BJ (cell line): ENCODE data around the gene KRI1. TPM values are rescaled to one million over a fixed set of nuclear protein-coding genes. Genes with fewer than 3 reads are reported as not detected.

Experiments used
- CTCF ChIA-PET: fragments of 350-600 bp; formaldehyde crosslinking; extraction: SDS; loops from one replicate; lab custom pipeline; 2021; ENCODE audit warnings: antibody characterized with exemption, inconsistent platforms; lab: Yijun Ruan, JAX
- POLR2A ChIA-PET: fragments of 300-600 bp; sonication (Branson Sonifier 250); formaldehyde crosslinking; extraction: SDS; loops from one replicate; lab custom pipeline; 2021; ENCODE audit warnings: antibody characterized with exemption; lab: Charles Lee
- DNase-seq: peaks from one replicate; pipeline ENCODE4 v3.0.0-alpha.2; 2011; ENCODE audit warnings: low read depth
- H3K27me3 ChIP-seq: 2 replicates; pipeline ENCODE4 v1.6.0; 2011; ENCODE audit warnings: low read length; ENCODE audit not compliant: control insufficient read depth, insufficient read depth
- H3K36me3 ChIP-seq: 2 replicates; pipeline ENCODE4 v1.5.1; 2011; ENCODE audit warnings: low read length; ENCODE audit not compliant: control insufficient read depth, insufficient read depth
- H3K4me3 ChIP-seq: 2 replicates; pipeline ENCODE4 v1.5.1; 2011; ENCODE audit warnings: low read depth, mild to moderate bottlenecking, control low read depth, low read length
- polyA plus RNA-seq: library from polyadenylated mRNA; depleted of rRNA; stranded (reverse); fragments of >200 nt; gene quantifications from 2 replicates; pipeline ENCODE4 v1.2.3, GENCODE V29; 2011
- TF ChIP-seq, protein P1 (sequence below): IDR thresholded peaks from 2 replicates; pipeline ENCODE4 v1.5.1; 2011; ENCODE audit warnings: low read depth, mild to moderate bottlenecking, control low read depth, inconsistent platforms, low read length, moderate library complexity; ENCODE audit not compliant: insufficient read depth

Gene KRI1
- polyA plus RNA-seq, 1 experiment: 10.0 TPM

DNA sequence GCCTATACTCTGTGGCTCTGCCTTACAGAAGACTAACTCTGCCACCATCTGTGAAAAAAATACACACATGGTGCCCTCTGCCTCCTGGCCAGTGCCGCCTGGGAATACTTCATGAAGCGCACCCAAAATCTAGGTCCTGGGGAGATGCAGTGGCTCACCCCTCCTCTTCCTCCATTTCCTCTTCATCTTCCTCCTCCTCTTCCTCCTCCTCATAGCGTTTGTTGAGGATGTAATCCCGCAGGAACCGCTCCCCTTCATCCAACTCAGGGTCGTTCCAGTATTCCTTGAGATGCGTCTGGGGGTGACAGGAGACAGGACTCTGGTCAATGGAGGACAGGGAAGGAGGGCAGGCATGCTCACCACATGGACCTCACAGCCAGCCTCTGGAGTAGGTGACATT lies 5.7 kb downstream of the KRI1 start:
- POLR2A ChIA-PET: no interaction called here
- H3K4me3 ChIP-seq: no peak overlapping the region
- H3K36me3 ChIP-seq: peaks cover 21% of the 10 kb centered on the region
- TF ChIP-seq, protein P1, sequence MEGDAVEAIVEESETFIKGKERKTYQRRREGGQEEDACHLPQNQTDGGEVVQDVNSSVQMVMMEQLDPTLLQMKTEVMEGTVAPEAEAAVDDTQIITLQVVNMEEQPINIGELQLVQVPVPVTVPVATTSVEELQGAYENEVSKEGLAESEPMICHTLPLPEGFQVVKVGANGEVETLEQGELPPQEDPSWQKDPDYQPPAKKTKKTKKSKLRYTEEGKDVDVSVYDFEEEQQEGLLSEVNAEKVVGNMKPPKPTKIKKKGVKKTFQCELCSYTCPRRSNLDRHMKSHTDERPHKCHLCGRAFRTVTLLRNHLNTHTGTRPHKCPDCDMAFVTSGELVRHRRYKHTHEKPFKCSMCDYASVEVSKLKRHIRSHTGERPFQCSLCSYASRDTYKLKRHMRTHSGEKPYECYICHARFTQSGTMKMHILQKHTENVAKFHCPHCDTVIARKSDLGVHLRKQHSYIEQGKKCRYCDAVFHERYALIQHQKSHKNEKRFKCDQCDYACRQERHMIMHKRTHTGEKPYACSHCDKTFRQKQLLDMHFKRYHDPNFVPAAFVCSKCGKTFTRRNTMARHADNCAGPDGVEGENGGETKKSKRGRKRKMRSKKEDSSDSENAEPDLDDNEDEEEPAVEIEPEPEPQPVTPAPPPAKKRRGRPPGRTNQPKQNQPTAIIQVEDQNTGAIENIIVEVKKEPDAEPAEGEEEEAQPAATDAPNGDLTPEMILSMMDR: no peak
- CTCF ChIA-PET: no interaction called here
- H3K27me3 ChIP-seq: no peaks in the 10 kb centered on the region
- no peak for DNase-seq

DNA sequence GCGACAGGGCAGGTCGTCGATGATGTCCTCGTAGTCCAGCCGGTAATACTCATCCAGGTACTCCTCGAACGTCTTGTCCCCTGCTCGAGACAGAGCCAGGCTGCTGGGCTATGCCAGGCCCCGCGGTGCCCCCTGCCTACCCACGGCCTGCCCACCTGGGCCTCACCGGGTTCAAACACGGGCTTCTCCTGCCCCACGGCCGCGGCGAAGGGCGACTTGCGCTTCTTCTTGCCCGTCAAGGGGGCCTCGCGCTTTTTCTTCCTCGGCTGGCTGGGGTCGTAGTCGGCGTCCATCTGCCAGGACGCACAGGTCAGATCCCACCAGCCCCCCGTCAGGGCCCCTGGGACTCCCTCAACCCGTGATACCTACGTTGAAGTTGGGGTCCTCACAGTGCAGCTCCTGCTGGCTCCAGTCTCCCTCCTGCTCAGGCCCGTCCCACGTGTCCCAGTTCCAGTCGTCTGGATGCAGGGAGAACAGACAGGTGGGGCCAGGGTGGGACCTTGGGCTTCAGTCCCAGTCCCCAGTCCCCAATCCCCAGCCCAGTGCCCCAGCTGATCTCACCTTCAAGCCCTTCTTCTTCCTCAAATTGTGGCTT lies 8.1 kb downstream of the KRI1 start:
- TF ChIP-seq, protein P1: no peak
- no peak for DNase-seq
- CTCF ChIA-PET: no interaction called here
- POLR2A ChIA-PET: no interaction called here
- Histone ChIP-seq H3K4me3 (no peak overlapping the region), H3K27me3 (no peaks in the 10 kb centered on the region), H3K36me3 (peaks cover 37% of the 10 kb centered on the region)

DNA sequence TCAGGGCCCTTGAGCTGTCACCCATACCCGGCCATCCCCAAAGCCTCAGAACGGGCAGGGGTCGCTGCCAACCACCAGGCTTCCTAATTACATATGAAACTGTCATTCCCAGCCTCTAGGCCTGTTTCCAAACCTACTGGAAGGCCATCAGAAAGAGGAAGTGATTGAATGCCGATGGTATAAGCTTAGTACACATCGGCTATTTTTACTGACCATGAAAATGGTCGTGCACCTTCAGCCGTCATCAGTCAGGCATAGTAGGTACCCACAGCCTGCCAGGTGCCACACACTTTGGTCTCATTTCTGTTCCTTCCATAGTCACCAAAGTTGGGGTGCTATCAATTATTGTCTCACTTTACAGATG lies 10.2 kb downstream of the KRI1 start:
- CTCF ChIA-PET: interaction anchor here (1.2 to 1.5 kb wide), 3 partner anchors 11 to 72 kb away, joined by 3 to 4 read pairs (median 4); partner anchors contain the start of gene KRI1
- POLR2A ChIA-PET: no interaction called here

DNA sequence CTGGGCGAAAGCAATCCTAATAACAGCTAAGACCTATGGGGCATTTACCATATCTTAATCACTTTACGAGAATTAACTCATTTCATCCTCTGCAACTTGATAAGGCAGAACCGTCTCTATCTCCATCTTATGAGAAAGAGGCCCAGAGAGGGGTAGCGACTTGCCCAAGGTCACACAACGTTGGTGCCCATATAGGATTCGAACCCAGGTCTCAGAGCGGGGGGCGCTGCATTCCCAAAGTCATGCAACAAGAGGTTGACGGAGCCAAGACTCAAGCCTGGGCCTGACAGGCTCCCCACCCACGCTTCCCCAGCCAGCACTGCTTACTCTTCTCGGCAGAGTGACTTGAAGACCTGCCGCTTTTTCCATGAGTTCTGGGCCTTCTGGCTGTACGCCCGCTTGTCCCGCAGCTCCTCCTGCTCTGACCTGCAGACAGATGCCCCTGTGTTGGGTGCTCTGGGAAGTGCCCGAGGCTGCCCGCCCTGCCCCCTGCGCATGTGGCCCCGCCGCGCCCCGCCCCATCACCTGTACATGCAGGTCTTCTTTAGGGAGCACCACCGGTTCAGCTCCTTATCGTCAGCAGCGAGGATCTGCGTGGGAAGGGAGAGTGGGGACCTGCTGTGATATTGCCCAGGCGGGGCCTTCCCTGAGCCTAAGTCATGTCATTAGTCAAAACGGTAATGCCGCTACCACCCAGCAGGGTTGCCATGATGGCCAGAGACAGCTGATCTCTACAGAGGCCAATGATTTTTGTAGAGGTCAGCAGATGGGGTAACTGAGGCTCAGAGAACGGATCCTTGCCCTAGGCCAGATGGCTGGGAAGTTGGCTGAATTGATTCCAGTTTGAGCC lies 10.8 kb downstream of the KRI1 start:
- TF ChIP-seq, protein P1: no peak
- H3K36me3 ChIP-seq: peaks cover 44% of the 10 kb centered on the region
- no peaks in the 10 kb centered on the region for H3K27me3 ChIP-seq
- no peak for DNase-seq
- POLR2A ChIA-PET: no interaction called here
- H3K4me3 ChIP-seq: no peak overlapping the region
- CTCF ChIA-PET: interaction anchor here (0.5 to 1.5 kb wide), 5 partner anchors 8 to 72 kb away, joined by 3 to 4 read pairs (median 4); partner anchors contain the start of gene KRI1

More for the DNA sequence above, 10.2 kb downstream of the KRI1 start:
- TF ChIP-seq, protein P1: no peak
- DNase-seq: no peak
- Histone ChIP-seq H3K4me3 (no peak overlapping the region), H3K27me3 (no peaks in the 10 kb centered on the region), H3K36me3 (peaks cover 44% of the 10 kb centered on the region)

DNA sequence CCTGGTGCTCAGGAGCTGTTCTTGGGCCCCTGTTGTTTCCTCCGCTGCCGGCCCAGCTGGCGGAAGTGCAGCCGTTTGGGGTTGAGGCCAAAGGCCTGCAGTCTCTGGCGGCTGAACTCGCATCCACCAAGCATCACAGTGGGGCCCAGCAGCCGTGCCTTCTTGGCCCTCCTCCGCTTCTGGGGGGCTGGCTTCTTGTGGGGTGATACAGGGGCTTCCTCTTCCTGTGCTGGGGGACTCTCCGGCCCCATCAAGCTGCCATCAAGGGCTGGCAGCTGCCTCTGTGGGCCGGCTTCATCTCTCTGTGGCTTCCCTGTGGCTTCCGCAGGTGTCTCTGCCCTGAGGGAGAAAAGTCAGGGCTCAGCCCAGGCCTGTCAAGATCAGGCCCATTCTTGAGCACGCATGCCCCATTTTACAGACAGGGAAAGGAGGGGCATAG lies 11.8 kb downstream of the KRI1 start:
- no peak for DNase-seq
- CTCF ChIA-PET: interaction anchor here (0.9 to 2.5 kb wide), 3 partner anchors 9 to 70 kb away, joined by 4 to 15 read pairs (median 5); partner anchors contain the start of gene ATG4D
- no peak overlapping the region for H3K4me3 ChIP-seq
- no peaks in the 10 kb centered on the region for H3K27me3 ChIP-seq
- TF ChIP-seq, protein P1: no peak
- H3K36me3 ChIP-seq: peaks cover 36% of the 10 kb centered on the region
- POLR2A ChIA-PET: no interaction called here
